Calu3 (cell line): ENCODE data around the gene TK2. TPM values are rescaled to one million over a fixed set of nuclear protein-coding genes. Genes with fewer than 3 reads are reported as not detected.

ENCODE experiments used
- BruUV-seq: library from RNA; stranded (reverse); fragments of 400-500 nt; replicated peaks from 2 replicates; lab custom pipeline; 2021; lab: Mats Ljungman, UMichigan
- CTCF ChIA-PET: fragments of 300-600 bp; sonication (Branson Sonifier 250); formaldehyde crosslinking; loops from one replicate; lab custom pipeline; 2022; ENCODE audit warnings: antibody characterized with exemption; lab: Charles Lee
- DNase-seq: peaks from one replicate; pipeline ENCODE4 v3.0.0; 2022
- H3K27ac Mint-ChIP-seq: one replicate; pipeline ENCODE4 v1.8.0; 2022; ENCODE audit warnings: mixed read lengths; ENCODE audit not compliant: unreplicated experiment
- H3K27me3 Mint-ChIP-seq: one replicate; pipeline ENCODE4 v1.8.0; 2022; ENCODE audit warnings: mixed read lengths; ENCODE audit not compliant: unreplicated experiment
- H3K36me3 Mint-ChIP-seq: one replicate; pipeline ENCODE4 v1.8.0; 2022; ENCODE audit warnings: mild to moderate bottlenecking, moderate library complexity, mixed read lengths; ENCODE audit not compliant: insufficient read depth, unreplicated experiment
- H3K4me1 Mint-ChIP-seq: one replicate; pipeline ENCODE4 v1.8.0; 2022; ENCODE audit warnings: mild to moderate bottlenecking, low read depth, mixed read lengths; ENCODE audit not compliant: unreplicated experiment
- H3K4me3 Mint-ChIP-seq: one replicate; pipeline ENCODE4 v1.8.0; 2022; ENCODE audit warnings: mild to moderate bottlenecking, low read depth, moderate library complexity, mixed read lengths; ENCODE audit not compliant: unreplicated experiment
- H3K9me3 Mint-ChIP-seq: one replicate; pipeline ENCODE4 v1.8.0; 2022; ENCODE audit warnings: low read depth, mixed read lengths; ENCODE audit not compliant: unreplicated experiment
- CTCF ChIP-seq: fragments of 200-600 bp; IDR thresholded peaks from one replicate; pipeline ENCODE4 v1.8.0; 2022; ENCODE audit warnings: antibody characterized with exemption; ENCODE audit not compliant: unreplicated experiment
- intact Hi-C: fragments of 100-400 bp; cut with micrococcal nuclease; formaldehyde crosslinking; loops from one replicate; pipeline ENCODE4 v1.10.0; 2022; ENCODE audit not compliant: unreplicated experiment
- total RNA-seq: library from RNA; stranded (reverse); gene quantifications from 2 replicates; pipeline ENCODE4 v1.2.3, GENCODE V29; 2022

Gene TK2
- total RNA-seq, 1 experiment from 2014 or later = 53.2 TPM

- H3K27me3 Mint-ChIP-seq = no peaks in the 10 kb centered on the region
- peaks cover 36% of the 10 kb centered on the region for H3K4me1 Mint-ChIP-seq
- intact Hi-C loops = loop anchor here (1.0 kb wide), 2 partner anchors 32 to 78 kb away; no protein-coding TSS in a partner anchor
- peak overlapping the region; percentile 25 for H3K27ac Mint-ChIP-seq
- BruUV-seq = no TSS peak
- no peaks in the 10 kb centered on the region for H3K9me3 Mint-ChIP-seq
- H3K36me3 Mint-ChIP-seq = peaks cover 22% of the 10 kb centered on the region
- peak; percentile 96 for TF ChIP-seq CTCF
- peak; percentile 93 for DNase-seq
- CTCF ChIA-PET = interaction anchor here (0.7 to 1.4 kb wide), 7 partner anchors 9 to 257 kb away, joined by 3 to 7 read pairs (median 5); no protein-coding TSS in a partner anchor
- H3K4me3 Mint-ChIP-seq = no peak overlapping the region
These were observed 66.1 kb downstream of the TK2 start for GRCh38 chr16:66483689-66484452.

- Mint-ChIP-seq H3K4me3 (no peak overlapping the region), H3K27ac (no peak overlapping the region), H3K36me3 (peaks cover 26% of the 10 kb centered on the region), H3K9me3 (no peaks in the 10 kb centered on the region), H3K27me3 (no peaks in the 10 kb centered on the region), H3K4me1 (peaks cover 27% of the 10 kb centered on the region)
- DNase-seq = no peak
- intact Hi-C loops = no loop called here
- BruUV-seq = no TSS peak
- CTCF ChIA-PET = no interaction called here
- no peak for TF ChIP-seq CTCF
These were observed 68.0 kb downstream of the TK2 start for GRCh38 chr16:66481943-66482390.

GRCh38 chr16:66481081-66481942 is 68.6 kb downstream of the TK2 start:
- CTCF ChIA-PET = no interaction called here
- H3K36me3 Mint-ChIP-seq = peaks cover 22% of the 10 kb centered on the region
- no peak overlapping the region for H3K4me3 Mint-ChIP-seq
- peaks cover 21% of the 10 kb centered on the region for H3K4me1 Mint-ChIP-seq
- DNase-seq = no peak
- H3K27ac Mint-ChIP-seq = peak overlapping the region; percentile 36
- no peaks in the 10 kb centered on the region for H3K27me3 Mint-ChIP-seq
- peak; percentile 11 for TF ChIP-seq CTCF
- intact Hi-C loops = no loop called here
- no peaks in the 10 kb centered on the region for H3K9me3 Mint-ChIP-seq
- BruUV-seq = no TSS peak

- intact Hi-C loops = no loop called here
- Mint-ChIP-seq H3K27ac (peak overlapping the region; percentile 36), H3K9me3 (no peaks in the 10 kb centered on the region), H3K27me3 (no peaks in the 10 kb centered on the region), H3K36me3 (peaks cover 19% of the 10 kb centered on the region), H3K4me1 (peaks cover 21% of the 10 kb centered on the region), H3K4me3 (no peak overlapping the region)
- CTCF ChIA-PET = interaction anchor here (0.7 kb wide), 1 partner anchor 74 kb away, joined by 4 read pairs; no protein-coding TSS in a partner anchor
- DNase-seq = no peak
- BruUV-seq = no TSS peak
- TF ChIP-seq CTCF = no peak
These were observed 69.4 kb downstream of the TK2 start for GRCh38 chr16:66480265-66481080.
